DMS114 treated with DMSO at 0.1 percent for 48 hours (cell line): ENCODE results near the gene ZMPSTE24.
"Not testable (repeated sequence)": the region's sequence is repeated elsewhere in the genome, so short reads cannot be mapped to it uniquely, and the experiment has no call there.

Source experiments
- DNase-seq: peaks from one replicate; lab custom pipeline; 2025; ENCODE audit not compliant: unreplicated experiment; lab: John Stamatoyannopoulos, UW

ZMPSTE24 gene

DNA sequence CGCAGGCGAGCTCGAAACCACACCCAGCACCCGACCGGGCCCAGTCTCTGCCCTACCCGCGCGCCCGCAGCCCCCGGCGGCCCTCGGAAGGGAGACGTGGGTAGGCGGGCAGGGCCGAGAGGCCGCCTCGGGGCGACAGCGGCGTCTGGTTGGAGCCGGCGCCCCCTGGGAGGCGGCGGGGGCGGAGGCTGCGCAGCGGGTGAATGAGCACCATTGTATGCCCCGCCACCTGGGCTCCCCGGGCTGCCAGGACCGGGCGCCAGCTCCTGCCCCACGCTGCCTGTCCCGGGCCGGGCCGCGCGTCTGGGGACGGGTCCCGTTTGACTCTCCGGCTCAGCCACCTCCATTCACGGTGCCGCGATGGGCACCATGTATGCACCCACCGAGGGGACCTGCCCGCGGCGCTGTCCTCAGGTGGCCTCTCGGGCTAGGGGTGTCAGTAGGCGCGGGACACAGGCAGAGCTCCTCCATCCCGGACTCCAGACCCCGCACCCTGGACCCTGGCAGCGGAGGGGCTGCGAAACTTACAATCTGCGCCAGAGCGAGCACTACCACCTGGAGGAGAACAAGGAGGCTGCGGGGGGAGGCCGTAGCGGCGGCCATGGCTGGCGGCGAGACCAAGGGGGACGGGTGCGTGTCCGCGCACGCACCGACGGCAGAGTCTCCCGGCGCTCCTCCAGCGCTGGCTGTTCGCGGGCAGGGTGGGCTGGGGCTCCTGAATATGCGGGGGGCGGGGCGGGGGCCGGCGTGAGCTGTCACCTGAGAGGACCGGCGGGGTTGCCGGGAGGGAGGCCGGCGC lies 58.8 kb downstream of the ZMPSTE24 start, which contains the start of gene COL9A2:
COL9A2 (minus strand) TSS at position 692 of the 799 bp plus-strand sequence; CDS start at position 603, 89 bp downstream.
- DNase-seq: no peak

DNA sequence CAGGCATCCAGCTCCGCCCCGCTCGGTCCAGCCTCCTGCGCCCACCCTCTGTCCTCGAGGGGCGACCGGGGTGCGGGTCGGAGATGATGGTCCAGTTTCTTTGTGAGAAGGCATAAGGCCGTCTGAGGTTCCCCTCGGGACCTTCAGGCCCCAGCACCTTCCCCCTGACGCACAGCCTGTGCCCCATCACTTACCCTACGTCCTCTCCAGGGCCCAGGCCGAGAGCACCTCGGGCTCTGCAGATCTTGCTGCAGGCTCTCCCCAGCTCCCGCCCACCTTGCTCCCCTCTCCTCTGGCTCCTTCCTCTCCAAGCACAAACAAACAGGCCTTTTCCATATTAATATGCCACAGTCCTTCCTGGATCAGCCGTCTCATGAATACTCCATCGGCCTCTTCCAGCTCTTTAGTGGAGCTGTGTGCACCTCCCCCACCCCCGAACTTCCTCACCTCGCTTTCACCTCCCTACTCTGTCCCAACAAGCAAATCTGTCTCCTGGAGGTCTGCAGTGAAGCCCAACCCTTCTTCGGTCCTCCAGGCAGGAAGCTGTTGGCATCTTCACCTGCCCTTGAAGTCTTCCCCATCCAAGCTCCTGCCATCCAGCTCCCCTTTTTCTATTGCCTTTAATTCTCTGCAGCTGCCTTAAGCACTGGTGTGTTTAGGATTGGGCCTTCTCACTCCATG lies 59.5 kb downstream of the ZMPSTE24 start:
- no peak for DNase-seq

DNA sequence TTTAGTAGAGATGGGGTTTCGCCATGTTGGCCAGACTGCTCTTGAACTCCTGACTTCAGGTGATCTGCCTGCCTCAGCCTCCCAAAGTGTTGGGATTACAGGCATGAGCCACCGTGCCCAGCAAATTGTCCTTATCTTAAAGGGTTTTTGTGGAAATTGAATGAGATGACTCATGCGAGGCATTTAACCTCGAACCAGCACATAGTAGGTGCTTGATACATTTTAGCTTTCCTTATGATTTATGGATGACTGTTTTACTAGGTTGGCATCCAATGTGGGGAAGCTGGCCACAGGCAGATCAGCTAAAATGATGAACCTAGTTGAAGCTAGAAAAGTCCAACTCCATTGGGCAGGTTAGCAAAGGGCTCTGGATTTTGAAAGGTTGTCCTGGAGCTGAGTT lies 60.4 kb downstream of the ZMPSTE24 start:
- DNase-seq: no peak

DNA sequence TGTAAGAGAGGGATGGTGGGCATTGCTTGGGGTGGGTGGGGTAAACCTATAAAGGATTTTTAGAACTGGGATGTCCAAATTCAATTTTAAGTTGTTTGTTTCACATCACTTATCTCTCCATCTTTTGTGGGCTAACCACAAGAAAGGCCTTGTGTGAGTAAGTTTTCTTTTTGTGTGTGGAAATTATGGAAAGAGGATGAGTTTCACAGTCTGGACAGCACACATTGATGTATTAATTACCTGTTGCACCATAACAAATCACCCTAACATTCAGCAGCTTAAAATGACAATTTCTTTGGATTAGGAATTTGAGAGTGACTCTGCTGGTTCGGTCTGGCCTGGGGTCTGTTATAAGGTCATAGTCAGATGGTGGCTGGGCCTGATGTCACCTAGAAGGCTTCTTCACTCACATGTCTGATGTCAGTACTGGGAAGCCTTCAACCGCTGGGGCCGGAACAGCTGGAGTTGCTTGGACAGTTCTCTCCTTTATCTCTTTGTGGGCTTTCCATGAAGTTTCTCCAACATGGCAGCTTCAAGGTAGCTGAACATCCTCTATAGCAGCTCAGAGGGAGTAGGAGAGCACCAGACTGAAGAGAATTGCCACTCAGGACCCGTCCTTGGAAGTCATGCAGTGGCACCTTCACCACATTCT lies 61.1 kb downstream of the ZMPSTE24 start:
- no peak for DNase-seq

DNA sequence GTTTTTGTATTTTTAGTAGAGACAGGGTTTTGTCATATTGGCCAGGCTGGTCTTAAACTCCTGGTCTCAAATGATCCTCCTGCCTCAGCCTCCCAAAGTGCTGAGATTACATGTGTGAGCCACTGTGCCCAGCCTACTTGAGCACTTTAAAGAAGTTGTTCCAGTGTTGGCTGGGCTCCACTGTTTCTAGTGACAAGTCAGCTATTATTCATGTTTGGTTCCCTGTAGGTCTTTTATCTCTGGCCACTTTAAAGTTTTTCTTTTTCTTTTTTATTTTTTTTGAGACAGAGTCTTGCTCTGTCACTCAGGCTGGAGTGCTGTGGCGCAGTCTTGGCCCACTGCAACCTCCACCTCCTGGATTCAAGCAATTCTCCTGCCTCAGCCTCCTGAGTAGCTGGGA lies 73.4 kb downstream of the ZMPSTE24 start:
- not testable (repeated sequence) for DNase-seq

DNA sequence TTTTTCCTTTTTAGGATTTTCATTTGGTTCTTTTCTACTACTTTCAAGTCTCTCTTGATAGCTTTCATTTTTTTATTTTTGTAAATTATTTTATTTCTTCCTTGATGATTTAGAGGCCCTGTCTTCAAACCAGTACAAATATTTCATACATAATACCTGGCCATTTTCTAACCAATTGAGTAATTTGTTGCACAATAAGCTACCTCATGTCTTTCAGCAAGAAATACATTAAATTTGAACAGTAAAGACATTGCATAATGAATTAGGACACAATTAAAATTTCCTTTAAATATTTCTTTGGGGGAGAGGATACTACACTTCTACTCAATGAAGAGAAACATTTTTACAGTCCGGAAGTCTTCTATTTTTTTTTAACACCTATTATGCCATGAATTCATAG lies 74.7 kb downstream of the ZMPSTE24 start:
- DNase-seq: no peak

DNA sequence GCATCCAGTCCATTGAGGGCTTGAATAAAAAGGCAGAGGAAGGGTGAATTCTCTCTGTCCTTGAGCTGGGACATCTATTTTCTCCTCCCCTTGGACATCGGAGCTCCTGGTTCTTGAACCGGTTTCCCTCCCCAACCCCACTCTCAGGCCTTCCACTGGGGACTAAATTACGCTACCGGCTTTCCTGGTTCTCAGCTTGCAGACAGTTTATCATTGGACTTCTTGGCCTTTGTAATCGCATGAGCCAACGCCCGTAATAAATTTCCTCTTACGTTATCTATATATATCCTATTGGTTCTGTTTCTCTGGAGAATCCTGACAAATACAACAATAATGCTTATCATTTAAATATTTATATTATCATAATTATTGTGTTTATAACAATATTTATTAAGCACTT lies 79.4 kb downstream of the ZMPSTE24 start:
- DNase-seq: no peak

DNA sequence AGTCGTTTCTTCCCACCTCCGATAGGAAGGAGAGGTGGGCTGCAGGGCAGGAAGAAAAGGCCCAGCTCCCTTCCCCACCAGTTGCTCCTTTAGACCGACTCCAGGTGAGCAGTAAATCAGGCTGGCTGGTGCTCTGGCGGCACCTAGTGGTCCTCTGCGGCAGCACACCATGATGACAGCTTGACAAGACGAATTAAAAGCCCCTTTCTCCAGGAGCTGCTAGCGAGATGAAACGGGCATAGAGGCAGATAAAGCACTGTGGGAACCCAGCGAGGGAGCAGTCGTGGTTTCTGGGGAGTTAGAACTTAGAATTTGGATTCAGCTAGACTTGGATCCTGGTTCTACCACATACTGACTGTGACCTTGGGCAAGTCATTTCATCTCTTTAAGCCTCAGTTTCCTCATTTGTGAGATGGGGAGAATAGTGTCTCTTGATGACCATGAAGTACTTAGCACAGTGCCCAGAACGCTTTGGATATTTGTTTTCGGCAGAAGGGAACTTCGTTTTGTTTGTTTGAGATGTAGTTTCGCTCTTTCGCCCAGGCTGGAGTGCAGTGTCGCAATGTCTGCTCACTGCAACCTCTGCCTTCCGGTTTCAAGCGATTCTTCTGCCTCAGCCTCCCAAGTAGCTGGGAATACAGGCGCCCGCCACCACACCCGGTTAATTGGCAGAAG lies 80.8 kb downstream of the ZMPSTE24 start:
- DNase-seq: peak; percentile 71

DNA sequence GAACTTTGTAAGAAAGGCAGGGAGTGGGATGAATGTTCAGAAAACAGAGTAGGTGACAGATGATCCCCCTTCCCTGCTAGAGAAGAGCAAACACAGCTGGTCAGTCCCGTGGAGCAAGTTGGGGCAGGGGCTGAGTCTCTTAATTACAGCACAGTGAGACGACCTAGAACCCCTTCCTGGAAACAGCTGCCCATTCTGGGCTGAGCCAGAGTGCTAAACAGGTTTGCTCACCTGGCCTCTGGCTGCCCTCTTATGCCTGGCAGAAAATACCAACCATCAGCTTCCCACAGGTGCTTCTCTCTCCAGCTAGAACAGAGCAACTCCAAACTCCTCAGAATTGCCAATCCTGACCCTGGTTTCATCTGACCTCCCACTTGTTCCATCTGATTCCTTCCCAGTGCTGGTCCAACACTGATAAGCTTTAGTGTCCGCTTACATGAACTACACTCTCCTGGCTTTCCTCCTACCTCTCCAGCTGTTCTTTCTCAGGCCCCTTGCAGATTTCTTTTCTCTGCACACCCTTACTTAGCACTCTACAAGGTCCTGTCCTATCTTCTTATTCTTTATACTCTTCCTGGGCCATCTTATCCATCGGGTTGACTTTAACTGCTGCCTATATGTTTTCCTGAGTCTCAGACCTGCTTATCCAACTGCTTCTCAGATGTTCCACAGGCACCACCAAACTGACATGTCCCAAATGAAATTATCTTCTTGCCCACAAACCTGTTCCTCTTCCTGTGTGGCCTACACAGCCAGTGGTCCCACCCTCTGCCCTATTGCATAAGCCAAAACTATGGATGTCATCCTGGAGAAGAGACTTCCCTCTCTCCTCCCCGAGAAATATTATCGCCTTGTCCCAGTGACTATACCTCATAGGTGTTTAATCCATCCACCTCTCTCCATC lies 81.6 kb downstream of the ZMPSTE24 start:
- DNase-seq: no peak

DNA sequence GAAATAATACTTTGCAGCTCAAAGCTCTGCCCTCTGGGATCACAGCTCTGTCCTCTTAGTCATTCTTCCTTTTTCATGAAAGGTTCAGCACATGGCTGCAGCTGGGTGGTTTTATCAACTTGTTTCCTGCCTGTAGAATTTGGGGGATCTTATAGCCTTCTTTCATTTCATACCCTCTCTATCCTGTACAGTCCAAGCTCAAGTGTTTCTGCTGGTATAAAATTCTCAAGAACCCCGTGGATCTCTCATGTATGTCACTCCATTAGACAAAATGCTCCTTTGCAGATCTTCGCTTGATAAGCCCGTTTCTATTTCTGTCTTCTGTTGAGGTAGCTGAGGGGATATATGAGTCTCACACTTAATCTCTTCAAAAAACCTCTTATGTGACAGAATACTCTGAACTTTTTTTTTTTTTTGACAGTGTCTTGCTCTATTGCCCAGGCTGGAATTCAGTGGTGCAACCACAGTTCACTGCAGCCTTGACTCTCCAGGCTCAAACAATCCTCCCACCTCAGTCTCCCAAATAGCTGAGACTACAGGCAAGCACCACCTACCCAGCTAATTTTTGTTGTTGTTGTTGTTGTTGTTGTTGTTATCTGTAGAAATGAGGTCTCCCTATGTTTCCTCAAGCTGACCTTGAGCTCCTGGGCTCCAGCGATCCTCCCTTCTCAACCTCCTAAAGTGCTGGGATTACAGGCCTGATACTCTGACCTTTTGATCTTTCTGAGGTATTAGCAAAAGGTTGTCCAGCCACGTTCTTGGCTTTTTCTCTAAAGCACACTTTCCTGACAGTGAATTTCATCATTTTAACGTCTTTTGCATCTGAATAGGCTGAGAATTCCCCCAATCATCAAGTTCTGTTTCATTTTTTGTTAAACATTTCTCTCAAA lies 83.7 kb downstream of the ZMPSTE24 start:
- no peak for DNase-seq

DNA sequence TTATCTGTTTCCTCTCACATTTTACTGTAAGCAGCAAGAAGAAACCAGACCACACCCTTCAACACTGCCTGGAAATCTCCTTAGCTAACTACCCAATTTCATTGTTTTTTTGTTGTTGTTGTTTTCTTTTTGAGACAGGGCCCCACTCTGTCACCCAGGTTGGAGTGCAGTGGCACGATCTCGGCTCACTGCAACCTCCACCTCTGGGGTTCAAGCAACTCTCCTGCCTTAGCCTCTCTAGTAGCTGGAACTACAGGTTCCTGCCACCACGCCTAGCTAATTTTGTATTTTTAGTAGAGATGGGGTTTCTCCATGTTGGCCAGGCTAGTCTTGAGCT lies 84.3 kb downstream of the ZMPSTE24 start:
- not testable (repeated sequence) for DNase-seq
